ENCODE data around the gene ATP8B3.

Gene ATP8B3

GRCh38 chr19:1833540-1833939 lies 21.5 kb upstream of the ATP8B3 start:
- DNase-seq (ENCODE audit: low read depth in 2 of 2) = no peak

GRCh38 chr19:1832046-1832663 lies 20.1 kb upstream of the ATP8B3 start:
- DNase-seq (ENCODE audit: low read depth in 2 of 2) = no peak

GRCh38 chr19:1830978-1831377 lies 18.9 kb upstream of the ATP8B3 start:
- no peak for DNase-seq (ENCODE audit: low read depth in 2 of 2)

- DNase-seq (ENCODE audit: low read depth in 2 of 2) = no peak
These were observed 18.5 kb upstream of the ATP8B3 start for GRCh38 chr19:1830568-1830967.

- DNase-seq (ENCODE audit: low read depth in 2 of 2) = no peak
These were observed 17.9 kb upstream of the ATP8B3 start for GRCh38 chr19:1829958-1830357.

GRCh38 chr19:1828279-1829238 lies 16.5 kb upstream of the ATP8B3 start:
- no peak for DNase-seq (ENCODE audit: low read depth in 2 of 2)

GRCh38 chr19:1827566-1828278 lies 15.6 kb upstream of the ATP8B3 start:
- no peak for DNase-seq (ENCODE audit: low read depth in 2 of 2)

- no peak for DNase-seq (ENCODE audit: low read depth in 2 of 2)
These were observed 14.8 kb upstream of the ATP8B3 start for GRCh38 chr19:1826557-1827521.

GRCh38 chr19:1825909-1826556 lies 14.0 kb upstream of the ATP8B3 start:
- peak; percentile 59 to 63 for DNase-seq (ENCODE audit: low read depth in 2 of 2)

- DNase-seq (ENCODE audit: low read depth in 2 of 2) = no peak
These were observed 12.2 kb upstream of the ATP8B3 start for GRCh38 chr19:1824252-1824622.

GRCh38 chr19:1823539-1824251 lies 11.6 kb upstream of the ATP8B3 start:
- DNase-seq (ENCODE audit: low read depth in 2 of 2) = no peak

- DNase-seq (ENCODE audit: low read depth in 2 of 2) = no peak
These were observed 10.9 kb upstream of the ATP8B3 start for GRCh38 chr19:1823020-1823419.

- no peak for DNase-seq (ENCODE audit: low read depth in 2 of 2)
These were observed 10.1 kb upstream of the ATP8B3 start for GRCh38 chr19:1822210-1822609.

GRCh38 chr19:1819341-1820255 lies 7.5 kb upstream of the ATP8B3 start:
- DNase-seq (ENCODE audit: low read depth in 2 of 2) = no peak

- DNase-seq (ENCODE audit: low read depth in 2 of 2) = no peak
These were observed 6.6 kb upstream of the ATP8B3 start for GRCh38 chr19:1818549-1819195.

GRCh38 chr19:1817553-1818179 lies 5.6 kb upstream of the ATP8B3 start:
- no peak for DNase-seq (ENCODE audit: low read depth in 2 of 2)

- DNase-seq (ENCODE audit: low read depth in 2 of 2) = no peak
These were observed 4.6 kb upstream of the ATP8B3 start for GRCh38 chr19:1816530-1817298.
